OCI-LY7 (cell line): ENCODE data around the gene NIPSNAP3A. TPM values are rescaled to one million over a fixed set of nuclear protein-coding genes. Genes with fewer than 3 reads are reported as not detected.
"Not testable (repeated sequence)": the region's sequence is repeated elsewhere in the genome, so short reads cannot be mapped to it uniquely, and the experiment has no call there.

Experiments used
- BruUV-seq: library from RNA; stranded (reverse); fragments of 400-500 nt; replicated peaks from 2 replicates; lab custom pipeline; 2021; lab: Mats Ljungman, UMichigan
- CTCF ChIA-PET: fragments of 300-600 bp; sonication (Branson Sonifier 250); formaldehyde crosslinking; loops from one replicate; lab custom pipeline; 2022; ENCODE audit warnings: antibody characterized with exemption; ENCODE audit not compliant: unreplicated experiment; lab: Charles Lee
- POLR2A ChIA-PET: fragments of 300-600 bp; sonication (Branson Sonifier 250); formaldehyde crosslinking; loops from one replicate; lab custom pipeline; 2022; ENCODE audit warnings: antibody characterized with exemption; lab: Charles Lee
- DNase-seq: peaks from one replicate; pipeline ENCODE4 v3.0.0-alpha.2; 2015; ENCODE audit warnings: low spot score
- H2AFZ ChIP-seq: fragments of 200-600 bp; sonication (generic), shearing (Covaris generic); 2 replicates; pipeline ENCODE4 v1.6.1; 2014; ENCODE audit warnings: mild to moderate bottlenecking, antibody characterized with exemption, low read length, moderate library complexity
- H3K27ac ChIP-seq: fragments of 200-600 bp; sonication (generic); 2 replicates; pipeline ENCODE4 v1.5.1; 2014; ENCODE audit warnings: mixed run types, low read depth, mild to moderate bottlenecking, moderate library complexity, low read length, inconsistent platforms; ENCODE audit not compliant: poor library complexity, severe bottlenecking
- H3K36me3 ChIP-seq: fragments of 200-600 bp; sonication (generic); 2 replicates; pipeline ENCODE4 v1.6.1; 2014; ENCODE audit warnings: mild to moderate bottlenecking, antibody characterized with exemption, low read length, moderate library complexity, mixed read lengths; ENCODE audit not compliant: insufficient read depth
- H3K4me1 ChIP-seq: fragments of 200-600 bp; sonication (generic); 2 replicates; pipeline ENCODE4 v1.5.1; 2014; ENCODE audit warnings: mild to moderate bottlenecking, low read length; ENCODE audit not compliant: insufficient read depth, poor library complexity, severe bottlenecking
- H3K4me2 ChIP-seq: fragments of 200-600 bp; sonication (generic); 2 replicates; pipeline ENCODE4 v1.6.1; 2014; ENCODE audit warnings: mild to moderate bottlenecking, low read length
- H3K4me3 ChIP-seq: fragments of 200-600 bp; sonication (generic); 2 replicates; pipeline ENCODE4 v1.5.1; 2014; ENCODE audit warnings: mild to moderate bottlenecking, low read depth, low read length; ENCODE audit not compliant: poor library complexity, severe bottlenecking
- H3K79me2 ChIP-seq: fragments of 200-600 bp; sonication (generic); 2 replicates; pipeline ENCODE4 v1.6.1; 2016; ENCODE audit warnings: low read depth, mild to moderate bottlenecking, low read length, moderate library complexity, mixed read lengths; ENCODE audit not compliant: insufficient read depth
- H3K9me2 ChIP-seq: fragments of 200-600 bp; sonication (generic); 2 replicates; pipeline ENCODE4 v1.6.1; 2016; ENCODE audit warnings: mild to moderate bottlenecking, low read length, mixed read lengths; ENCODE audit not compliant: insufficient read depth
- H3K9me3 ChIP-seq: fragments of 200-600 bp; sonication (generic); 2 replicates; pipeline ENCODE4 v1.6.1; 2014; ENCODE audit warnings: mild to moderate bottlenecking, mixed run types, low read length, mixed read lengths
- H4K20me1 ChIP-seq: fragments of 200-600 bp; sonication (generic); 2 replicates; pipeline ENCODE4 v1.6.1; 2014; ENCODE audit warnings: mild to moderate bottlenecking, antibody characterized with exemption, low read length, moderate library complexity, mixed read lengths; ENCODE audit not compliant: insufficient read depth
- EZH2phosphoT487 ChIP-seq: fragments of 200-600 bp; sonication (generic); IDR thresholded peaks from 2 replicates; pipeline ENCODE4 v1.6.1; 2018; ENCODE audit warnings: low read depth, borderline replicate concordance, mild to moderate bottlenecking, mixed run types, antibody characterized with exemption, low read length, moderate library complexity, mixed read lengths
- intact Hi-C: fragments of 100-400 bp; cut with micrococcal nuclease; formaldehyde crosslinking; loops from one replicate; pipeline ENCODE4 v1.10.0; 2022; ENCODE audit not compliant: unreplicated experiment
- total RNA-seq, 2 experiments: library from RNA; depleted of rRNA in 1 of 2; stranded (reverse); fragments of >200 nt in 1 of 2; shearing (Covaris generic) in 1 of 2; gene quantifications; 2 replicates each; pipeline ENCODE4 v1.2.3, GENCODE V29; 2014 to 2022
- TF ChIP-seq, protein P1 (sequence below): fragments of 200-600 bp; sonication (generic); conservative IDR thresholded peaks from 2 replicates; pipeline ENCODE4 v1.5.1; 2014; ENCODE audit warnings: mild to moderate bottlenecking, antibody characterized with exemption, low read length, moderate library complexity, mixed read lengths

The NIPSNAP3A gene
- total RNA-seq, 2 experiments from 2014 or later = 20.2 to 25.2 TPM

DNA sequence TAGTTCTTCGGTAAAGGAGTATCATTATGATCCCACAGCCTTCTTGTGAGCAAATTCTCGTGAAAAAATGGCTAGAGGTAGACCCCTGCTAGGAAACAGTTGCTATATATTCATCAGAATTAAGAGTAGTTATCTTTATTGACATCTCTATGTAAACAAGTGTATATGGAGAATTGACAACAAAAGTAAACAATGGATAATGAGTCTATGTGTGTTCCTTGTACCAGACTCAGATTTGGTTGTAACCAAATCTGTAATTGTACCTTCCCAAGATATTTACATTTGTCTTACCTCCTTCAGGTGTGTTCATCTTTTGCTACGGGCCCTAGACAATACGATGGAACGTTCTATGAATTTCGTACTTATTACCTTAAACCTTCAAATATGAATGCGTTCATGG lies 18.5 kb downstream of the NIPSNAP3A start:
- intact Hi-C loops = no loop called here
- Histone ChIP-seq H2AFZ (peak overlapping the region; percentile 95), H3K79me2 (no peaks in the 10 kb centered on the region), H3K9me2 (no peaks in the 10 kb centered on the region), H3K4me2 (peak overlapping the region; percentile 61), H3K4me1 (peaks cover 38% of the 10 kb centered on the region), H3K36me3 (no peaks in the 10 kb centered on the region; the same call in 1 of the 2 replicates), H4K20me1 (no peaks in the 10 kb centered on the region), H3K4me3 (no peak overlapping the region), H3K9me3 (peaks cover 21% of the 10 kb centered on the region; the same call in 1 of the 2 replicates), H3K27ac (no peak overlapping the region)
- ChIA-PET CTCF (no interaction called here), POLR2A (interaction anchor here (6.0 kb wide), 1 partner anchor 18 kb away, joined by 52 read pairs; the partner anchor contains the start of gene NIPSNAP3A)
- TF ChIP-seq, protein P1, sequence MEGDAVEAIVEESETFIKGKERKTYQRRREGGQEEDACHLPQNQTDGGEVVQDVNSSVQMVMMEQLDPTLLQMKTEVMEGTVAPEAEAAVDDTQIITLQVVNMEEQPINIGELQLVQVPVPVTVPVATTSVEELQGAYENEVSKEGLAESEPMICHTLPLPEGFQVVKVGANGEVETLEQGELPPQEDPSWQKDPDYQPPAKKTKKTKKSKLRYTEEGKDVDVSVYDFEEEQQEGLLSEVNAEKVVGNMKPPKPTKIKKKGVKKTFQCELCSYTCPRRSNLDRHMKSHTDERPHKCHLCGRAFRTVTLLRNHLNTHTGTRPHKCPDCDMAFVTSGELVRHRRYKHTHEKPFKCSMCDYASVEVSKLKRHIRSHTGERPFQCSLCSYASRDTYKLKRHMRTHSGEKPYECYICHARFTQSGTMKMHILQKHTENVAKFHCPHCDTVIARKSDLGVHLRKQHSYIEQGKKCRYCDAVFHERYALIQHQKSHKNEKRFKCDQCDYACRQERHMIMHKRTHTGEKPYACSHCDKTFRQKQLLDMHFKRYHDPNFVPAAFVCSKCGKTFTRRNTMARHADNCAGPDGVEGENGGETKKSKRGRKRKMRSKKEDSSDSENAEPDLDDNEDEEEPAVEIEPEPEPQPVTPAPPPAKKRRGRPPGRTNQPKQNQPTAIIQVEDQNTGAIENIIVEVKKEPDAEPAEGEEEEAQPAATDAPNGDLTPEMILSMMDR = no peak
- TF ChIP-seq EZH2phosphoT487 = no peak
- no peak for DNase-seq
- BruUV-seq = no TSS peak

DNA sequence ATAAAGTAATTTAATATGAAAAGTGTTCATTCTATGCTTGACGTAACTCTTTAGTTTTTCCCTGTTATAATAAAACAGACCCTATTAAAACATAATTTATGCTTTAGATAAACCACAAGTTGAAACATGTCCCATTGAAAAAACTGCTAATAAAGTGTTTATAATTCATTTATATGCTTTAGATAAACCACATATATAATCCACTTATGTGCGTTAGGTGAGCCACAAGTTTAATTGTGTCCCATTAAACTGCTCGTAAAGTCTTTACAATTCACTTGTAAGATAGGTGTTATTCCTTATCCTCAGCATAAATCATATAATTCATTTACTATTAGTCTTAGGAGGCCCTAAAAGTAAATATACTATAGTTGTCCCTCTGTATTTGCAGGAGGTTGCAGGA lies 20.0 kb downstream of the NIPSNAP3A start:
- no peak overlapping the region for H2AFZ ChIP-seq
- BruUV-seq = no TSS peak
- intact Hi-C loops = no loop called here
- peaks cover 49% of the 10 kb centered on the region for H3K4me1 ChIP-seq
- H3K9me2 ChIP-seq = no peaks in the 10 kb centered on the region
- no peaks in the 10 kb centered on the region; the same call in 1 of the 2 replicates for H3K36me3 ChIP-seq
- no peaks in the 10 kb centered on the region for H4K20me1 ChIP-seq
- no peak for DNase-seq
- no peak for TF ChIP-seq EZH2phosphoT487
- TF ChIP-seq, protein P1 = no peak
- peaks cover 28% of the 10 kb centered on the region; the same call in 1 of the 2 replicates for H3K9me3 ChIP-seq
- POLR2A ChIA-PET = interaction anchor here (6.0 kb wide), 1 partner anchor 19 kb away, joined by 52 read pairs; the partner anchor contains the start of gene NIPSNAP3A
- CTCF ChIA-PET = no interaction called here
- no peak overlapping the region for H3K4me2 ChIP-seq
- H3K4me3 ChIP-seq = no peak overlapping the region
- H3K79me2 ChIP-seq = no peaks in the 10 kb centered on the region
- no peak overlapping the region for H3K27ac ChIP-seq

DNA sequence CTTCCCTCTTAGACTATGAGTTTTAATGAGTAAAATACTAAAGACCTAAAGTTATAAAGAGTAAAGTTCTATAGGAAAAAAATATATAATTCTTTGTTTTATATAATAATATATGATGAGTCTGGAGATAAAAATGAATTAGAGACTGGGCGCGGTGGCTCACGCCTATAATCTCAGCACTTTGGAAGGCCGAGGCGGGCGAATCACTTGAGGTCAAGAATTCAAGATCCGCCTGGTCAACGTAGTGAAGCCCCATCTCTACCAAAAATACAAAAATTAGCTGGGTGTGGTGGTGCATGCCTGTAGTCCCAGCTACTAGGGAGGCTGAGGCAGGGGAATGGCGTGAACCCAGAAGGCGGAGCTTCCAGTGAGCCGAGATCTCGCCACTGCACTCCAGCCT lies 21.5 kb downstream of the NIPSNAP3A start:
- ChIA-PET CTCF (interaction anchor here (0.6 to 0.9 kb wide), 3 partner anchors 30 to 953 kb away, joined by 3 read pairs; no protein-coding TSS in a partner anchor), POLR2A (interaction anchor here (0.5 to 6.0 kb wide), 12 partner anchors 9 to 768 kb away, joined by 3 to 52 read pairs (median 5); partner anchors contain the start of gene NIPSNAP3A)
- Histone ChIP-seq H3K79me2 (peaks cover 11% of the 10 kb centered on the region; the same call in 1 of the 2 replicates), H3K4me2 (peak overlapping the region; percentile 60; the same call in 1 of the 2 replicates), H3K27ac (peak overlapping the region; percentile 81), H2AFZ (peak overlapping the region; percentile 69; the same call in 1 of the 2 replicates), H3K9me3 (peaks cover 23% of the 10 kb centered on the region; the same call in 1 of the 2 replicates), H3K4me1 (peaks cover 62% of the 10 kb centered on the region)
- DNase-seq, H4K20me1 ChIP-seq, intact Hi-C loops, H3K9me2 ChIP-seq, BruUV-seq, H3K4me3 ChIP-seq, H3K36me3 ChIP-seq: not testable (repeated sequence)
